ENCODE data around the gene MIER1. TPM values are rescaled to one million over a fixed set of nuclear protein-coding genes. Genes with fewer than 3 reads are reported as not detected.

MIER1 gene
- total RNA-seq, 2 donors from 2014 or later: 43.1 to 76.8 TPM

DNA sequence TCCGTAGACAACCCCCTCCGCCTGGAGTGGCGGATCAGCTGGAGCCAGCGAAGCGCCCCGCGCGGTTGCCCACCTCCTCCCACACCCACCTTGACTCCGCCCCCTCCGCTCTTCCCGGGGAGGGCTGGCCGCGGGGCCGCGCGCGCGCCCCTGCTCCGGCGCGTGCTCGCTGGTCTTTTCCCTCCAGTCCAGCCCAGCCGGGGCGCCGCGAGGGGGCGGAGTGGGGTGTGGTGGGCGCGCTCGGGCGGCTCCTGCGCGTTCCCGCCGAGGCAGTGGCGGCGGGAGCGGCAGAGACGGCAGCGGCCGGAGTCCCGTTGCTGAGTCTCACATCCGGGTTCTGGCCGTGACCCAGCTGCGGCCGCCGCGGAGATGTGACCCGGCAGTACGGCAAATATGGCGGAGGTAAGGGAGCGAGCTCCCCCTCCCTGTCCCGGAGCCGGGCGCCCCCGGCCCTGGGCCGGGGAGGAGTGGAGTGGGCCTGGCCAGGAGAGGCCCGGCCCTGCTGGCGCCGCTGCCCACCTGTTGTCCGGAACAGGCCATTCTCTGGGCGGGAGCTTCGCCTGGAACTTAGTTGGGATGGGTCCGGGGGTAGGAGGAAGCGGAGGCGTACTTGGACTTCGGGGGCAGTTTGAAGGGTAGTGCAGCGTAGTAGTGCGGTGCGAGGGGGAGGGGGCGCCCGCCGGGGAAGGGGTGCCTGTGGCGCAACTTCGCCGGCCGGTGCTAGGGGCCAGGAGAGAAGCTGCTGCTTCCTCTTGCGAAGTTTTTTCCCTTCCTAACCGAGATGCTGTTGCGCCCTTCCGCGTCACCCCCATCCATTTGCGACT, 5.4 kb downstream of the MIER1 start:
- peak; percentile 98 for DNase-seq
- peak; percentile 14 for TF ChIP-seq CTCF (IDR thresholded peaks at IDR 0.05)
- peak overlapping the region; percentile 60 for H3K4me3 ChIP-seq
- H3K27ac ChIP-seq: peak overlapping the region; percentile 98
- no peaks in the 10 kb centered on the region for H3K36me3 ChIP-seq
- intact Hi-C loops (cut with DNase I): no loop called here
- H3K9me3 ChIP-seq: no peaks in the 10 kb centered on the region
- no peaks in the 10 kb centered on the region for H3K4me1 ChIP-seq
- H3K9ac ChIP-seq (ENCODE audit: low read depth in 2 of 2, low read length in 2 of 2): peak overlapping the region; percentile 89 to 95
- no peaks in the 10 kb centered on the region for H3K27me3 ChIP-seq

GRCh38 chr1:66930823-66931174, 6.0 kb downstream of the MIER1 start:
- no peaks in the 10 kb centered on the region for H3K9me3 ChIP-seq
- no peak for DNase-seq
- peak overlapping the region; percentile 60 for H3K4me3 ChIP-seq
- no peaks in the 10 kb centered on the region for H3K27me3 ChIP-seq
- intact Hi-C loops (cut with DNase I): no loop called here
- TF ChIP-seq CTCF (IDR thresholded peaks at IDR 0.05): no peak
- no peaks in the 10 kb centered on the region for H3K4me1 ChIP-seq
- H3K27ac ChIP-seq: peak overlapping the region; percentile 98
- H3K9ac ChIP-seq (ENCODE audit: low read depth in 2 of 2, low read length in 2 of 2): peak overlapping the region; percentile 89 to 95
- no peaks in the 10 kb centered on the region for H3K36me3 ChIP-seq

- DNase-seq: no peak
- Histone ChIP-seq H3K27ac (peak overlapping the region; percentile 98), H3K4me1 (no peaks in the 10 kb centered on the region), H3K9ac (ENCODE audit: low read depth in 2 of 2, low read length in 2 of 2) (peak overlapping the region; percentile 89 to 95), H3K4me3 (peak overlapping the region; percentile 60), H3K9me3 (no peaks in the 10 kb centered on the region), H3K27me3 (no peaks in the 10 kb centered on the region), H3K36me3 (no peaks in the 10 kb centered on the region)
- no peak for TF ChIP-seq CTCF (IDR thresholded peaks at IDR 0.05)
- intact Hi-C loops (cut with DNase I): no loop called here
Measured at GRCh38 chr1:66931590-66931989, 6.8 kb downstream of the MIER1 start.

- Histone ChIP-seq H3K27me3 (no peaks in the 10 kb centered on the region), H3K4me1 (no peaks in the 10 kb centered on the region), H3K36me3 (no peaks in the 10 kb centered on the region), H3K4me3 (peak overlapping the region; percentile 60), H3K9me3 (no peaks in the 10 kb centered on the region), H3K9ac (ENCODE audit: low read depth in 2 of 2, low read length in 2 of 2) (peak overlapping the region in 1 of 2 donors; percentile 31), H3K27ac (no peak overlapping the region)
- no peak for DNase-seq
- intact Hi-C loops (cut with DNase I): no loop called here
- TF ChIP-seq CTCF (IDR thresholded peaks at IDR 0.05): no peak
Measured at GRCh38 chr1:66932291-66932690, 7.5 kb downstream of the MIER1 start.

DNA sequence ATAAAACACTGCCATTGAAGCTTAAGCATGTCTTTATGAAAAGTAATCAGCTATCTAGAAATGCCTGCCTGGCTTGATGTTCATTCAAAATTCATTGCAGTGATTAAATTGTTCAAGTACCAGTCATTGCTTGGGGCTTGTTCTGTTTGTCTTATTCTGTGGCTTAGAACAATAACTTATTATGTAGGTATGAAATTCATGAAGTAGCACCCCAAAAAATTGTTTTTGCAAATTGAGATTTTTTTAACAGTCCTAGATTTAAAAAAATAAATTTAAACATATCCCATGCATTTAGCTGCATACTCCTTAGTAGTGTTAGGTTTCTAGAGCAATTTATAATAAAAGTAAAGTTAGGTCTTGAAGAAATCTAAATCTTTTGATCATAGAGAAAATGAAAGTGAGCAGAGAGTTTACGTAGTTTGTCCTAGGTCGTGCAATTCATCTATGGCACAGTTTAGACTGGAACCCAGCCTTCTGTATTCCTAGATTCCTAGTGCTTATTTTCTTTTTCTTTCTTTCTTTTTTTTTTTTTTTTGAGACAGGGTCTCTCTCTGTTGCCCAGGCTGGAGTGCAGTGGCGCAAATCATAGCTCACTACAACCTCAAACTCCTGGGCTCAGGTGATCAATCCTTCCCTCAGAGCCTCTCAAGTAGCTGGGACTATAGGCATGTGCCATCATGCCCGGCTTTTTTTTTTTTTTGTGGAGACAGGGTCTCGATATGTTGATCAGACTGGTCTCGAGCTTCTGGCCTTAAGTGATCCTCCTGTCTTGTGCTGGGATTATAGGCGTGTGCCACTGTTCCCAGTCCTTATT, 9.3 kb downstream of the MIER1 start:
- DNase-seq: no peak
- Histone ChIP-seq H3K9ac (ENCODE audit: low read depth in 2 of 2, low read length in 2 of 2) (peak overlapping the region in 1 of 2 donors; percentile 66), H3K36me3 (no peaks in the 10 kb centered on the region), H3K9me3 (no peaks in the 10 kb centered on the region), H3K27me3 (no peaks in the 10 kb centered on the region), H3K27ac (no peak overlapping the region), H3K4me3 (peak overlapping the region; percentile 1), H3K4me1 (peaks cover 4% of the 10 kb centered on the region)
- intact Hi-C loops (cut with DNase I): no loop called here
- TF ChIP-seq CTCF (IDR thresholded peaks at IDR 0.05): no peak

Measured in colonic mucosa (tissue), 4 donors.